Measurements from ENCODE around the gene DACH2.

Gene DACH2

DNA sequence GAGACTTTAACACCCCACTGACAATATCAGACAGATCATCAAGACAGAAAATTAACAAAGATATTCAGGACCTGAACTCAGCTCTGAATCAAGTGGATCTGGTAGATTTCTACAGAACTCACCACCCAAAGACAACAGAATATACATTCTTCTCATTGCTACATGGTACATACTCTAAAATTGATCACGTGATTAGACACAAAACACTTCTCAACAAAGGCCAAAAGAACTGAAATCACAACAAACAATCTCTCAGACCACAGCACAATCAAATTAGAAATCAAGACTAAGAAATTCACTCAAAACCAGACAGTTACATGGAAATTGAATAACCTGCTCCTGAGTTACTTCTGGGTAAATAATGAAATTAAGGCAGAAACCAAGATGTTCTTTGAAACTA is 49.6 kb downstream of the DACH2 start:
- Histone ChIP-seq H3K4ac (ENCODE audit: low read depth, low read length) (no peak overlapping the region), H3K4me1 (ENCODE audit: control insufficient read depth, low read depth, low read length) (no peaks in the 10 kb centered on the region), H2BK120ac (ENCODE audit: low read depth, low read length) (no peak overlapping the region), H3K27ac (ENCODE audit: low read depth, low read length) (no peak overlapping the region), H3K79me1 (ENCODE audit: low read length) (no peaks in the 10 kb centered on the region), H4K8ac (ENCODE audit: low read depth, low read length) (no peak overlapping the region), H3K9ac (ENCODE audit: low read length) (no peak overlapping the region), H3K23ac (ENCODE audit: low read length) (no peak overlapping the region), H3K56ac (ENCODE audit: low read length) (no peak overlapping the region), H3K27me3 (ENCODE audit: insufficient read depth, low read length, poor library complexity) (no peaks in the 10 kb centered on the region), H2AK5ac (ENCODE audit: low read length) (no peak overlapping the region), H3K4me3 (ENCODE audit: low read length) (no peak overlapping the region), H3K36me3 (ENCODE audit: control insufficient read depth, insufficient read depth, low read length) (no peaks in the 10 kb centered on the region), H3K4me2 (ENCODE audit: low read length) (no peak overlapping the region), H4K5ac (ENCODE audit: low read length) (no peak overlapping the region), H3K79me2 (ENCODE audit: control insufficient read depth, insufficient read depth, low read length) (no peaks in the 10 kb centered on the region), H2BK5ac (ENCODE audit: low read length) (no peak overlapping the region), H2BK15ac (replicated peaks; ENCODE audit: low read depth) (no peak overlapping the region), H3K18ac (ENCODE audit: low read length) (no peak overlapping the region)
- WGBS (ENCODE audit: extremely low coverage, insufficient coverage, low lambda C conversion rate), result no CpG with 5 or more reads among the region's 1 CpG
- DNase-seq, result no peak

DNA sequence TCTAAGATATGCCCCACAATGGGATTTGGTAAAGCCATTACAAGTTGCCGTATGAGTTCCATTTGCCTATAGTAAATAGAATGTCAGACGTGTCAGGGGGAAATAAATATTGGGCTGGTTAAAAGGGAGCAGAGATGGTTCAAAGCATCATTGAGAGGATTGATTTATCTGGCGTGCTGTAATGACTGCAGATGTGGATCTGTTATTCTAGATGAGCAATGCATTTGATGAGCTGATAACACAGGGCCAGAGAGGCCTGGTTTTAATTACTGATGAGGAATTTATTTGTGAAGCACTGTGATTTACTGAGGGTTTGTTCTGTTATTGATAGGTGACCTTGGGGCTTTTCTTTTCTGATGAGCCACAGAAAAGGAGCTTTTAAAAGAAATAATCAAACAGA is 62.5 kb downstream of the DACH2 start:
- Histone ChIP-seq H3K56ac (ENCODE audit: low read length) (no peak overlapping the region), H3K23ac (ENCODE audit: low read length) (no peak overlapping the region), H3K4me1 (ENCODE audit: control insufficient read depth, low read depth, low read length) (no peaks in the 10 kb centered on the region), H3K18ac (ENCODE audit: low read length) (no peak overlapping the region), H2BK5ac (ENCODE audit: low read length) (no peak overlapping the region), H3K4me2 (ENCODE audit: low read length) (no peak overlapping the region), H3K36me3 (ENCODE audit: control insufficient read depth, insufficient read depth, low read length) (no peaks in the 10 kb centered on the region), H4K5ac (ENCODE audit: low read length) (no peak overlapping the region), H3K27ac (ENCODE audit: low read depth, low read length) (no peak overlapping the region), H3K79me1 (ENCODE audit: low read length) (no peaks in the 10 kb centered on the region), H2BK120ac (ENCODE audit: low read depth, low read length) (no peak overlapping the region), H2BK15ac (replicated peaks; ENCODE audit: low read depth) (no peak overlapping the region), H3K27me3 (ENCODE audit: insufficient read depth, low read length, poor library complexity) (no peaks in the 10 kb centered on the region), H3K4me3 (ENCODE audit: low read length) (no peak overlapping the region), H3K79me2 (ENCODE audit: control insufficient read depth, insufficient read depth, low read length) (no peaks in the 10 kb centered on the region), H3K9ac (ENCODE audit: low read length) (no peak overlapping the region), H4K8ac (ENCODE audit: low read depth, low read length) (no peak overlapping the region), H2AK5ac (ENCODE audit: low read length) (no peak overlapping the region), H3K4ac (ENCODE audit: low read depth, low read length) (no peak overlapping the region)
- WGBS (ENCODE audit: extremely low coverage, insufficient coverage, low lambda C conversion rate), result no CpG with 5 or more reads among the region's 3 CpGs
- DNase-seq, result no peak

DNA sequence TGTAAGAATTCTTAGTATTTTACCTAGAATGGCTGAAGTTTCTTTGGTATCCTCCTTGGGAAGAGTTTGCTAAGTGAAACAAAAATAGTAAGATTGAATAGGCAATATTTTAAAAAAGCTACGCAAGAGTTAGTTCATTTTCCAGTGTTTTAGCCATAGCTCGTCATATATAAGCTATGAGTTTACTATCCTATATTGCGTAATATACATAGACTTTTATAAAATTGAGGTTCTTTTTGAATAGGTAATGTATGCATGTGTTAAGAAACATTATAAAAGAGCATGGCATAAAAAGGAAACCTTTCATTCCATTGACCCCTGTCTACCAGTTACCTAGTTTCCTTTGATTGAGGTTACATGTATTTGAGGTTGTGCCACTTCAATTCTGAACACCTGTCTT is 67.0 kb downstream of the DACH2 start:
- Histone ChIP-seq H4K5ac (ENCODE audit: low read length) (no peak overlapping the region), H3K23ac (ENCODE audit: low read length) (no peak overlapping the region), H2BK15ac (replicated peaks; ENCODE audit: low read depth) (no peak overlapping the region), H3K79me1 (ENCODE audit: low read length) (no peaks in the 10 kb centered on the region), H3K27ac (ENCODE audit: low read depth, low read length) (no peak overlapping the region), H3K18ac (ENCODE audit: low read length) (no peak overlapping the region), H3K4me2 (ENCODE audit: low read length) (no peak overlapping the region), H3K4me1 (ENCODE audit: control insufficient read depth, low read depth, low read length) (no peaks in the 10 kb centered on the region), H3K36me3 (ENCODE audit: control insufficient read depth, insufficient read depth, low read length) (no peaks in the 10 kb centered on the region), H3K79me2 (ENCODE audit: control insufficient read depth, insufficient read depth, low read length) (no peaks in the 10 kb centered on the region), H4K8ac (ENCODE audit: low read depth, low read length) (no peak overlapping the region), H2BK120ac (ENCODE audit: low read depth, low read length) (no peak overlapping the region), H3K4me3 (ENCODE audit: low read length) (no peak overlapping the region), H3K27me3 (ENCODE audit: insufficient read depth, low read length, poor library complexity) (no peaks in the 10 kb centered on the region), H3K56ac (ENCODE audit: low read length) (no peak overlapping the region), H2BK5ac (ENCODE audit: low read length) (no peak overlapping the region), H3K4ac (ENCODE audit: low read depth, low read length) (no peak overlapping the region), H3K9ac (ENCODE audit: low read length) (no peak overlapping the region), H2AK5ac (ENCODE audit: low read length) (no peak overlapping the region)
- no peak for DNase-seq
- WGBS (ENCODE audit: extremely low coverage, insufficient coverage, low lambda C conversion rate), result no CpG with 5 or more reads among the region's 3 CpGs

DNA sequence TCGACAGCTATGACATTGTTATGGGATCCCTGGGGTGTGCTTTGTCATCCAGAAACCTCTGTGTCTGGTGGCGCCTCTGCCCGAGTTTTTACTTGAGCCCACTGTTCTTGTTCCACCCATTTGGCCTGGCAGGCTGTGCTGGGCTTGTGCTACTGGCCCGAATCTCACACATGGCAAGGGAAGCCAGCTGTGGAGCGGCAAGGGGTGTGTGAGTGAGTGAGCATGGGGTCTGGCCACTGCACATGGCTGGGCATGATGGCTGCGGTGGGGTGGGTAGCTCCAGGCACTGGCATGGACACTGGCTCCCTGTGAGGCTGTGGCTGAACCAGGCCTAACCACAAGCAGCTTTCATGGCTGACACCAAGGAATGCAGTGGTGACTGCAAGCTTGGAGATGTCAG is 89.2 kb downstream of the DACH2 start:
- Histone ChIP-seq H2BK5ac (ENCODE audit: low read length) (no peak overlapping the region), H4K5ac (ENCODE audit: low read length) (no peak overlapping the region), H4K8ac (ENCODE audit: low read depth, low read length) (no peak overlapping the region), H3K9ac (ENCODE audit: low read length) (no peak overlapping the region), H2BK15ac (replicated peaks; ENCODE audit: low read depth) (no peak overlapping the region), H3K79me2 (ENCODE audit: control insufficient read depth, insufficient read depth, low read length) (no peaks in the 10 kb centered on the region), H3K23ac (ENCODE audit: low read length) (no peak overlapping the region), H2AK5ac (ENCODE audit: low read length) (no peak overlapping the region), H3K4ac (ENCODE audit: low read depth, low read length) (no peak overlapping the region), H3K18ac (ENCODE audit: low read length) (no peak overlapping the region), H3K4me1 (ENCODE audit: control insufficient read depth, low read depth, low read length) (no peaks in the 10 kb centered on the region), H3K79me1 (ENCODE audit: low read length) (no peaks in the 10 kb centered on the region), H3K36me3 (ENCODE audit: control insufficient read depth, insufficient read depth, low read length) (no peaks in the 10 kb centered on the region), H2BK120ac (ENCODE audit: low read depth, low read length) (no peak overlapping the region), H3K27ac (ENCODE audit: low read depth, low read length) (no peak overlapping the region), H3K27me3 (ENCODE audit: insufficient read depth, low read length, poor library complexity) (no peaks in the 10 kb centered on the region), H3K56ac (ENCODE audit: low read length) (no peak overlapping the region), H3K4me3 (ENCODE audit: low read length) (no peak overlapping the region), H3K4me2 (ENCODE audit: low read length) (no peak overlapping the region)
- no CpG with 5 or more reads among the region's 6 CpGs for WGBS (ENCODE audit: extremely low coverage, insufficient coverage, low lambda C conversion rate)
- no peak for DNase-seq

DNA sequence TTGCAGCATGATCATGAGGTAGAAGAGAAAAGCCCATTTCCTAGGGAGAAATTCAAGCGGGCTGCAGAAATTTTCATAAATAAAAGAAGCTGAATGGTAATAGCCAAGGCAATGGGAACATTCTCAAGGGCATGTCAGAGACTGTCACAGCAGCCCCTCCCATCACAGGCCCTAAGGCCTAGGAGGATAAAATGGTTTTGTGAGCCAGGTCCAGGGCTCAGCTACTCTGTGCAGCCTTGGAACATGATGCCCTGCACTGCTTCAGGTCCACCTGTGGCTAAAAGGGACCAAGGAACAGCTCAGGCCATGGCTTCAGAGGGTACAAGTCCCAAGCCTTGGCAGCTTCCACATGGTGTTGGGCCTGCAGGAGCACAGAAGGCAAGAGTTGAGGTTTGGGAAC is 93.3 kb downstream of the DACH2 start:
- Histone ChIP-seq H2BK120ac (ENCODE audit: low read depth, low read length) (no peak overlapping the region), H3K18ac (ENCODE audit: low read length) (no peak overlapping the region), H3K27ac (ENCODE audit: low read depth, low read length) (no peak overlapping the region), H3K23ac (ENCODE audit: low read length) (no peak overlapping the region), H3K9ac (ENCODE audit: low read length) (no peak overlapping the region), H3K79me1 (ENCODE audit: low read length) (no peaks in the 10 kb centered on the region), H3K36me3 (ENCODE audit: control insufficient read depth, insufficient read depth, low read length) (no peaks in the 10 kb centered on the region), H3K4ac (ENCODE audit: low read depth, low read length) (no peak overlapping the region), H3K79me2 (ENCODE audit: control insufficient read depth, insufficient read depth, low read length) (no peaks in the 10 kb centered on the region), H4K5ac (ENCODE audit: low read length) (no peak overlapping the region), H3K27me3 (ENCODE audit: insufficient read depth, low read length, poor library complexity) (no peaks in the 10 kb centered on the region), H2AK5ac (ENCODE audit: low read length) (no peak overlapping the region), H3K56ac (ENCODE audit: low read length) (no peak overlapping the region), H2BK5ac (ENCODE audit: low read length) (no peak overlapping the region), H2BK15ac (replicated peaks; ENCODE audit: low read depth) (no peak overlapping the region), H3K4me2 (ENCODE audit: low read length) (no peak overlapping the region), H3K4me1 (ENCODE audit: control insufficient read depth, low read depth, low read length) (no peaks in the 10 kb centered on the region), H3K4me3 (ENCODE audit: low read length) (no peak overlapping the region), H4K8ac (ENCODE audit: low read depth, low read length) (no peak overlapping the region)
- peak; percentile 6 for DNase-seq
- no CpG with 5 or more reads among the region's 1 CpG for WGBS (ENCODE audit: extremely low coverage, insufficient coverage, low lambda C conversion rate)

DNA sequence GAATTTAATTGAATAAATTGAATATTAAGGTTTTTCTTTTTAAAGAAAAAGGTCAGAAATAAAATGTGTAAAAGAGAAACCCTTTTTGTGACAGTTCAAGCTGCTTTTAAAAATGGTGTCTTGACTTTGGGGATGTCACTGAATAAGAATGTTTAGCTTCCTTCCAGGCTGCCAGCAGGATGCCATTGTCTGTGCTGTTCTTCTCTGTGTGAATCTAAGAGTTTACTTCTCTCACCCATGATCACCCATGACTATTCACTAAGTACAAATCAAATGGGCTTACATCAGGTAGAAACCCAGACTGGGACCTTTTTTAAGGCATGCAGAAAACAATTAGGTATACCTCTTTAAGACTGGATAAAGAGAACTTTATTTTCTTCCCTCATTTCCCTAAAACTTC is 115.3 kb downstream of the DACH2 start:
- no peak overlapping the region for H2BK120ac ChIP-seq (ENCODE audit: low read depth, low read length)
- no peak overlapping the region for H2BK15ac ChIP-seq (replicated peaks; ENCODE audit: low read depth)
- no peaks in the 10 kb centered on the region for H3K36me3 ChIP-seq (ENCODE audit: control insufficient read depth, insufficient read depth, low read length)
- no peaks in the 10 kb centered on the region for H3K4me1 ChIP-seq (ENCODE audit: control insufficient read depth, low read depth, low read length)
- peak; percentile 85 for DNase-seq
- no peak overlapping the region for H2AK5ac ChIP-seq (ENCODE audit: low read length)
- H3K9ac ChIP-seq (ENCODE audit: low read length), result no peak overlapping the region
- H3K79me1 ChIP-seq (ENCODE audit: low read length), result no peaks in the 10 kb centered on the region
- H4K5ac ChIP-seq (ENCODE audit: low read length), result no peak overlapping the region
- no peak overlapping the region for H3K4me3 ChIP-seq (ENCODE audit: low read length)
- no peak overlapping the region for H3K27ac ChIP-seq (ENCODE audit: low read depth, low read length)
- no peak overlapping the region for H2BK5ac ChIP-seq (ENCODE audit: low read length)
- no peak overlapping the region for H3K56ac ChIP-seq (ENCODE audit: low read length)
- no peak overlapping the region for H3K4me2 ChIP-seq (ENCODE audit: low read length)
- no peak overlapping the region for H4K8ac ChIP-seq (ENCODE audit: low read depth, low read length)
- H3K4ac ChIP-seq (ENCODE audit: low read depth, low read length), result no peak overlapping the region
- H3K27me3 ChIP-seq (ENCODE audit: insufficient read depth, low read length, poor library complexity), result no peaks in the 10 kb centered on the region
- no peak overlapping the region for H3K18ac ChIP-seq (ENCODE audit: low read length)
- H3K23ac ChIP-seq (ENCODE audit: low read length), result no peak overlapping the region
- H3K79me2 ChIP-seq (ENCODE audit: control insufficient read depth, insufficient read depth, low read length), result no peaks in the 10 kb centered on the region

Measured in mesendoderm (in vitro differentiated cells).